ENCODE results near the gene GSK3B. TPM values are rescaled to one million over a fixed set of nuclear protein-coding genes. Genes with fewer than 3 reads are reported as not detected.

Gene GSK3B
- total RNA-seq, 1 donor from 2014 or later, result 138 TPM

GRCh38 chr3:119812491-119813058 is 281.7 kb downstream of the GSK3B start:
- Mint-ChIP-seq H3K9me3 (ENCODE audit: unreplicated experiment) (peaks cover 3% of the 10 kb centered on the region), H3K4me3 (ENCODE audit: unreplicated experiment) (no peak overlapping the region), H3K36me3 (ENCODE audit: unreplicated experiment) (no peaks in the 10 kb centered on the region), H3K27me3 (ENCODE audit: unreplicated experiment) (peaks cover 18% of the 10 kb centered on the region), H3K4me1 (ENCODE audit: low read depth, unreplicated experiment) (peaks cover 4% of the 10 kb centered on the region), H3K27ac (ENCODE audit: unreplicated experiment) (no peak overlapping the region)
- DNase-seq, result no peak
- no peak for TF ChIP-seq CTCF (IDR thresholded peaks at IDR 0.05; ENCODE audit: partially characterized antibody, unreplicated experiment)

GRCh38 chr3:119810018-119810435 is 284.2 kb downstream of the GSK3B start:
- Mint-ChIP-seq H3K4me3 (ENCODE audit: unreplicated experiment) (peak overlapping the region; percentile 84), H3K4me1 (ENCODE audit: low read depth, unreplicated experiment) (peaks cover 3% of the 10 kb centered on the region), H3K9me3 (ENCODE audit: unreplicated experiment) (peaks cover 3% of the 10 kb centered on the region), H3K27ac (ENCODE audit: unreplicated experiment) (no peak overlapping the region), H3K36me3 (ENCODE audit: unreplicated experiment) (no peaks in the 10 kb centered on the region), H3K27me3 (ENCODE audit: unreplicated experiment) (peaks cover 13% of the 10 kb centered on the region)
- TF ChIP-seq CTCF (IDR thresholded peaks at IDR 0.05; ENCODE audit: partially characterized antibody, unreplicated experiment), result no peak
- peak; percentile 37 for DNase-seq

DNA sequence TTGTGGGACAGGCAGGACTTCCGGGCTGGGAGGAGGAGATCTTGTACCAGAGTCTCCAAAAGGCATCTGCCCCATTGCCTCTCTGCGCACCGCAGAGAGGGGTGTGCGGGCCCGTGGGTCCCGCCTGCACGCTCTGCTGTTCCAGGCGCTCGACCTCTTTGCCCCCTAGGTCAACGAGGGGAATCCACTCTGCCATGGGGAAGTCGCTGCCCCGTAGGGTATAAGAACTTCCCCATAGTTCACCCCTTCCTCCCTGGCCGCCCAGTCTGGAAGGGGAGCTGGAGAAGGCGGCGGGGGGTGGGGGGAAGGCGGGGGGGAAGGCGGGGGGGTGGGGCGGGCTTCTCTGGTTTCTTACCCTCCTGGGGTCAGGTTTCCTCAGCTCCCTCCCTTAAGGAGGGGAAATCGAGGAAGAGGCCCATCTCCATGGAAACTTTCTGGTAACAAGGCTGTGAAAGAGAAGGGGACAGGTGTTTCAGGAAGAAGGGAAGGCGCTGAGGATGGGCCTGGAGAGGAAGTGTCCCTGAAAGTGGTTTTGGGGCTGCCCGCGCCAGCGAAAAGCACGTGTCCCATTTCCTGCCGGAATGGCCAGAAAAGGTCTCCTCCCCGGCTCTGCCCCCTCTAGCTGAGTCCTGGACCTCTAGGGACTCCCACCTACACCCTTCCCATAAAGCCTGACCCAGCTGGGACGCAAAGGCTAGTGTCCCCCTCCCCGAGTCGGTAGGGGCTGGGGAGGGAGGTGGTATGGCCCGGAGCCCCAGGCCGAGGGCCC is 284.8 kb downstream of the GSK3B start:
- Mint-ChIP-seq H3K9me3 (ENCODE audit: unreplicated experiment) (peaks cover 3% of the 10 kb centered on the region), H3K4me3 (ENCODE audit: unreplicated experiment) (peak overlapping the region; percentile 67), H3K27ac (ENCODE audit: unreplicated experiment) (no peak overlapping the region), H3K4me1 (ENCODE audit: low read depth, unreplicated experiment) (peaks cover 3% of the 10 kb centered on the region), H3K27me3 (ENCODE audit: unreplicated experiment) (peaks cover 13% of the 10 kb centered on the region), H3K36me3 (ENCODE audit: unreplicated experiment) (no peaks in the 10 kb centered on the region)
- DNase-seq, result no peak
- no peak for TF ChIP-seq CTCF (IDR thresholded peaks at IDR 0.05; ENCODE audit: partially characterized antibody, unreplicated experiment)

DNA sequence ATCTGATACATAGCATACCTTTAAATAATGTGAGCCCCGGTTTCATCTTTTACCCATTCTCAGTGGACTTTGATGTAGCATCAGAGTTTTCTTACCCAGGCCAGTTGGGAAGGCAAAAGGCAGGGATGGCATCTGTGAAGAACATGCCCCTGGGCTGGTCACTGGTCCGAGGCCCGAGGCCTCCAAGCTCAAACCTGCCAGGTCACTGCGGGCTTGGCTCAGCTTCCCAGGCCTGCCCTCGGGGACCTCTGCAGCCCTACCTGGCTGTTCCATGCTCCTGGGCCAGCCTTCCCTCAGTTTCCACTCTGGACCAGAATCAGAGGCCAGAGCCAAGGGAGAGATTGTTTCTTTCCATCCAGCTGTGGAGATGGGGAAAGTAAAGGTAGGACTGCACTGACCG is 285.4 kb downstream of the GSK3B start:
- H3K4me1 Mint-ChIP-seq (ENCODE audit: low read depth, unreplicated experiment), result peaks cover 3% of the 10 kb centered on the region
- H3K36me3 Mint-ChIP-seq (ENCODE audit: unreplicated experiment), result no peaks in the 10 kb centered on the region
- H3K4me3 Mint-ChIP-seq (ENCODE audit: unreplicated experiment), result no peak overlapping the region
- no peak overlapping the region for H3K27ac Mint-ChIP-seq (ENCODE audit: unreplicated experiment)
- TF ChIP-seq CTCF (IDR thresholded peaks at IDR 0.05; ENCODE audit: partially characterized antibody, unreplicated experiment), result no peak
- H3K9me3 Mint-ChIP-seq (ENCODE audit: unreplicated experiment), result peaks cover 3% of the 10 kb centered on the region
- no peak for DNase-seq
- peaks cover 13% of the 10 kb centered on the region for H3K27me3 Mint-ChIP-seq (ENCODE audit: unreplicated experiment)

DNA sequence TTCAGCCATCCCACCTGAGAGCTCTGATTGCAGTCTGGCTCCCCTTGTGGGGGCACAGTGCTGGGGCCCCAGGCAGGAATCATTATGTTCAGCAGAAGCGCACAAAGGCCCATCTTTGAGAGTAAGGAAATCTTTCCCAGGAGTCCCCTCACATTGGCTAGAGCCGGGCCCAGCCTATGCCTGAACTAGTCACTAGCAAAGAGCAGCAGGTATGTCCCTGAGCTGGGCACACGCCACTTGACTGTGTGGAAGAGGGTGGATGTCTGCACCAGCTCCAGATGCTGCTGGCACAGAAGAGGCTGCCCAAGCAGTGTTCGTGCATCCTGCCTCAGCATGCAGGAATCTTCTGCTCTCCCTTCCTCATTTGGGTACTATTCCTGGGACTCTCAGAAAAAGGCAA is 286.0 kb downstream of the GSK3B start:
- peaks cover 13% of the 10 kb centered on the region for H3K27me3 Mint-ChIP-seq (ENCODE audit: unreplicated experiment)
- no peak overlapping the region for H3K4me3 Mint-ChIP-seq (ENCODE audit: unreplicated experiment)
- peaks cover 3% of the 10 kb centered on the region for H3K9me3 Mint-ChIP-seq (ENCODE audit: unreplicated experiment)
- no peaks in the 10 kb centered on the region for H3K36me3 Mint-ChIP-seq (ENCODE audit: unreplicated experiment)
- no peak for TF ChIP-seq CTCF (IDR thresholded peaks at IDR 0.05; ENCODE audit: partially characterized antibody, unreplicated experiment)
- H3K4me1 Mint-ChIP-seq (ENCODE audit: low read depth, unreplicated experiment), result peaks cover 3% of the 10 kb centered on the region
- H3K27ac Mint-ChIP-seq (ENCODE audit: unreplicated experiment), result no peak overlapping the region
- DNase-seq, result no peak

All from glutamatergic neuron (in vitro differentiated cells).